Neural cell (in vitro differentiated cells): ENCODE data around the gene PRKAR1B.

Experiments
- CTCF ChIP-seq: fragments of 450-650 bp; IDR thresholded peaks from 2 replicates; pipeline ENCODE4 v1.5.1; 2014; ENCODE audit warnings: antibody characterized with exemption, mild to moderate bottlenecking, moderate library complexity; ENCODE audit not compliant: poor library complexity, severe bottlenecking
- EP300 ChIP-seq: fragments of 450-650 bp; conservative IDR thresholded peaks from 2 replicates; pipeline ENCODE4 v1.6.1; 2014; ENCODE audit warnings: antibody characterized with exemption, mild to moderate bottlenecking, moderate library complexity; ENCODE audit not compliant: poor library complexity, severe bottlenecking
- MXI1 ChIP-seq: fragments of 450-650 bp; conservative IDR thresholded peaks from 2 replicates; pipeline ENCODE4 v1.6.1; 2014; ENCODE audit warnings: antibody characterized with exemption, mild to moderate bottlenecking; ENCODE audit not compliant: poor library complexity, severe bottlenecking
- POLR2AphosphoS5 ChIP-seq: IDR thresholded peaks from 2 replicates; pipeline ENCODE4 v1.6.1; 2012
- RAD21 ChIP-seq: fragments of 450-650 bp; conservative IDR thresholded peaks from 2 replicates; pipeline ENCODE4 v1.6.1; 2014; ENCODE audit warnings: antibody characterized with exemption, mild to moderate bottlenecking, moderate library complexity
- REST ChIP-seq: IDR thresholded peaks from 2 replicates; pipeline ENCODE4 v1.6.1; 2012; ENCODE audit warnings: borderline replicate concordance
- TAF1 ChIP-seq: IDR thresholded peaks from 2 replicates; pipeline ENCODE4 v1.6.1; 2012; ENCODE audit warnings: low read depth

GRCh38 chr7:561631-562373 lies 165.3 kb downstream of the PRKAR1B start:
- no peak for TF ChIP-seq CTCF
- no peak for TF ChIP-seq TAF1
- TF ChIP-seq POLR2AphosphoS5 = no peak
- TF ChIP-seq REST = no peak
- TF ChIP-seq MXI1 = no peak
- TF ChIP-seq EP300 = no peak
- no peak for TF ChIP-seq RAD21
